ENCODE data around the gene FAM78B. TPM values are rescaled to one million over a fixed set of nuclear protein-coding genes. Genes with fewer than 3 reads are reported as not detected.

FAM78B gene, protein sequence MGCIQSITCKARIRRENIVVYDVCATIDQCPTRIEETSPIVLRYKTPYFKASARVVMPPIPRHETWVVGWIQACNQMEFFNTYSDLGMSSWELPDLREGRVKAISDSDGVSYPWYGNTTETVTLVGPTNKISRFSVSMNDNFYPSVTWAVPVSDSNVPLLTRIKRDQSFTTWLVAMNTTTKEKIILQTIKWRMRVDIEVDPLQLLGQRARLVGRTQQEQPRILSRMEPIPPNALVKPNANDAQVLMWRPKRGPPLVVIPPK
- 1.3 TPM for polyA plus RNA-seq (2013, experiment 1 of 2)
- polyA plus RNA-seq (2013, experiment 2 of 2), result 1.1 TPM

DNA sequence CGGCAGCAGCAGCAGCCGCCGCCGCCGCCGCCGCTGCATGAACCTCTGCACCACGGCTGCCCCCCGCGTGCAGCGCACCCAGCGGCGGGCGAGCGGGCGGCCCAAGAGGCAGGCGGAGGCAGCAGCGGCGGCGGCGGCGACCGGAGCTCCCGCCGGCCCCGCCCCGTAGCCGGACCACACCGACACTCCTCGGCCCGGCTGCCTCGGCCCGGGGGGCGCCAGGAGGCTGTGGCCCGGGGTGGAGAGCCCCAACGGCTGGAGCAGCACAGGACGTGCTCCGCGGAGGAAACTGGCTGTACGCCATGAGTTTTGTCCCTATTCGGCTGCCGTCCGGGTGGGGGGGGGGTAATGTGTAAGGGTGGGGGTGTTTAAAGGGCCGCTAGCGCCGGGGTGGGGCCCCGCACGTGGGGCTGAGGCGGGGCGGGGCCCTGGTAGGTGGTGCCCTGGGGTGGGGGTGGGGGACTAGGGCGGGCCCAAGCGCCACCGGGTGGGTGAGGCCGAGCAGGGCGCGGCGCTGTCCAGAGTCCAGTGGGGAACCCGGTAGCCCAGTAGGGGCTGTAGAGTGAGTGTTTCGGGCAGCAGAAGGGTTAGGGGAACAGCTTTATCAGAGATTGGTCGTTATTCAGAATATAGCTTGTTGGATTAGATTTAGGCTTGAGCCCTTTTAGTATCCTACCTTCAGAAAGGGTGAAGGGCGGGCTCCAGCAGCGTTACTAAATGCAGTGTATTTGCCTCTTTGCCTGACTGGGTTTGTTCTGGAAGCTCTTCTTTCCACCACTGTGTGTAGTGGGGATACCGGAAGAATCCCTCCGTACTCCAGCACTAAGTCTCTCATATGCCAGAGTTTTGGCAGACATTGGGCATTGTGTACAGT lies at the start of gene FAM78B:
TSS of gene FAM78B (minus strand) at position 304 of the 874 bp plus-strand sequence. CDS start 753 bp downstream, outside the sequence.
- no peaks in the 10 kb centered on the region for H3K36me3 ChIP-seq (ENCODE audit: control insufficient read depth, insufficient read depth, low read length)
- H3K27ac ChIP-seq (ENCODE audit: low read depth, low read length, severe bottlenecking), result no peak within 1 kb of the TSS
- peaks cover 7% of the 10 kb centered on the region for H3K4me1 ChIP-seq (ENCODE audit: control insufficient read depth, insufficient read depth, low read length, poor library complexity, severe bottlenecking)
- H3K9me3 ChIP-seq (ENCODE audit: control insufficient read depth, low read length), result no peaks in the 10 kb centered on the region
- peak within 1 kb of the TSS; percentile 46 for H3K4me3 ChIP-seq (ENCODE audit: extremely low read depth, insufficient read depth, low read length, poor library complexity, severe bottlenecking)
- 1 to 2% methylated on average over 31 of the region's 64 CpGs for WGBS, 2 experiments (ENCODE audit: insufficient coverage in 2 of 2)

DNA sequence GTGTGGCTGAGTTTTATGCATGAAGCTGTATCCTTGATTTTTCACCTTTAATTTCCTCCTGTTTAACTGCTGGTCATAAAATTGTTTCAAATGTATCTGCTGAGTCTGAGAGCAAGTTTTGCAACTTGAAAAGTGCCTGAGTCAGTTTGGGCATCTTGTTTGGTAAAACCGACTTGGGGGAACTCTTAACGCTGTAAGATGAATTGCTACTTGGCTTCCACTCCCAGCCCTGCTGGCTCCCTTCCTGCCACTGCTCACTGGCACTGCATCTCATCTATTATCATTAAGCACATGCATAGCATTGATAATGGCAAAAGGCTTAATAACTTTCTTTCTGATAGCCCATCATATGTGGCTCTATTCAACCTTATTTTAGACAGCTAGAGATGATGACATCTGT lies 35.7 kb upstream of the FAM78B start:
- Histone ChIP-seq H3K4me3 (ENCODE audit: extremely low read depth, insufficient read depth, low read length, poor library complexity, severe bottlenecking) (no peak overlapping the region), H3K27ac (ENCODE audit: low read depth, low read length, severe bottlenecking) (no peak overlapping the region), H3K4me1 (ENCODE audit: control insufficient read depth, insufficient read depth, low read length, poor library complexity, severe bottlenecking) (no peaks in the 10 kb centered on the region), H3K9me3 (ENCODE audit: control insufficient read depth, low read length) (no peaks in the 10 kb centered on the region), H3K36me3 (ENCODE audit: control insufficient read depth, insufficient read depth, low read length) (no peaks in the 10 kb centered on the region)
- no CpG with 5 or more reads among the region's 2 CpGs for WGBS, 2 experiments (ENCODE audit: insufficient coverage in 2 of 2)

DNA sequence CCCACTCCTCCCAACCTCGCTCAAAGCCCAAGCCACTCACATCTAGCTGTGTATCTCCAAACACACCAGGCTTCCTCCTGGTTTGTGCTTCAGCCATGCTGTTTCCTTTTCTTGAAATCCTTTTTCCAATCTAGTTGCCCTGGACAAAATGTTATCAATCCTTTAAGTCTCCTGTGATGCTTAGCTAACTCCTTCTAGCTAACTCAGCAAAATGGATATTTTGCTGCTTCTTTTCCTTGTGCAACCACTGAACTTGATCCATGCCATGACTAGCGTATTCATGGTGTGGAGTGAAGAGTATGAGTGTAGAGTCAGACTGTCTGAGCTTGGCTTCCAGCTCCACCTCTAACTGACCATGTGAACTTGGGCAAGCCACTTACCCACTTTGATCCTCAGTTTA lies 33.9 kb upstream of the FAM78B start:
- Histone ChIP-seq H3K4me1 (ENCODE audit: control insufficient read depth, insufficient read depth, low read length, poor library complexity, severe bottlenecking) (no peaks in the 10 kb centered on the region), H3K9me3 (ENCODE audit: control insufficient read depth, low read length) (no peaks in the 10 kb centered on the region), H3K36me3 (ENCODE audit: control insufficient read depth, insufficient read depth, low read length) (no peaks in the 10 kb centered on the region), H3K27ac (ENCODE audit: low read depth, low read length, severe bottlenecking) (no peak overlapping the region), H3K4me3 (ENCODE audit: extremely low read depth, insufficient read depth, low read length, poor library complexity, severe bottlenecking) (no peak overlapping the region)
- WGBS, 2 experiments (ENCODE audit: insufficient coverage in 2 of 2), result 95 to 100% methylated on average over 1 of the region's 2 CpGs

DNA sequence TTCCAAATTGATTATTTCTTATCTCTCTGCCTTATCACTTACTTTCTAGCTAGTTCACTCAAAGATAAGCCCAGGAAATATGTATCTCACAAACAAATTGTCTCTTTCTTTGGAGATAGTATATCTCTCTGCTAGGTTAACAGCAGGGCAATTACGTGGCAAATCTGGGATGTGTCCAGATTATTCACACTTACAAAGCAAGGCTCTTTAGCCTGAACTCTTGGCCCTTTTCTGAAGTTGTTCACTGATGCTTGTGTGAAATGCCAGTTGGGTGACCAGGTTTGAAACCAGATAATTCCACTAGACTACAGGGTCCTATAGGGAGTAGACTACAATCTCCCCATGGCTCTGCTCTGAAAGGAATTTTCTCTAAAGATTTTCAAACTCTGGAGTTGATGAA lies 30.8 kb upstream of the FAM78B start:
- Histone ChIP-seq H3K4me3 (ENCODE audit: extremely low read depth, insufficient read depth, low read length, poor library complexity, severe bottlenecking) (no peak overlapping the region), H3K36me3 (ENCODE audit: control insufficient read depth, insufficient read depth, low read length) (no peaks in the 10 kb centered on the region), H3K4me1 (ENCODE audit: control insufficient read depth, insufficient read depth, low read length, poor library complexity, severe bottlenecking) (no peaks in the 10 kb centered on the region), H3K27ac (ENCODE audit: low read depth, low read length, severe bottlenecking) (no peak overlapping the region), H3K9me3 (ENCODE audit: control insufficient read depth, low read length) (no peaks in the 10 kb centered on the region)
- WGBS, 2 experiments (ENCODE audit: insufficient coverage in 2 of 2), result no CpG with 5 or more reads among the region's 1 CpG

DNA sequence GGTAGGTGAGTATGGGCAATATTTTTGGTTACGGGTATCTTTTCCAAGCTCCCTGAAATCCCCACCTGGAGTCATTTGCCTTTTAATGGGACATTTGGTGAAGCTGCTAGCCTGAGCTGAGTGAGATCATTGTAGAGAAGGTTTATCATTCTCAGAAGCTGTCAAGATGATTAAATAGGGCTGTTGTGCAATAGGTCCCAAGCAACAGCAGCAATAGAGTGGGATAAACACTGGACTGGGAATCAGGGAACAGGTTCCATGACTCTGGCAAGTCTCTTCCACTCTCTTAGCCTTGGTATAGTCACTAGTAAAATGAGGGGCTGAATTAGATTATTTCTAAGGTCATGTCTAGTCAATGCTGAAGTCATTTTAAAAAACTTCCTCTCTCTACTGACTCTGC lies 30.3 kb upstream of the FAM78B start:
- H3K4me1 ChIP-seq (ENCODE audit: control insufficient read depth, insufficient read depth, low read length, poor library complexity, severe bottlenecking), result no peaks in the 10 kb centered on the region
- no peaks in the 10 kb centered on the region for H3K9me3 ChIP-seq (ENCODE audit: control insufficient read depth, low read length)
- no peak overlapping the region for H3K27ac ChIP-seq (ENCODE audit: low read depth, low read length, severe bottlenecking)
- no peaks in the 10 kb centered on the region for H3K36me3 ChIP-seq (ENCODE audit: control insufficient read depth, insufficient read depth, low read length)
- H3K4me3 ChIP-seq (ENCODE audit: extremely low read depth, insufficient read depth, low read length, poor library complexity, severe bottlenecking), result no peak overlapping the region
- no CpG with 5 or more reads among the region's 1 CpG for WGBS, 2 experiments (ENCODE audit: insufficient coverage in 2 of 2)

DNA sequence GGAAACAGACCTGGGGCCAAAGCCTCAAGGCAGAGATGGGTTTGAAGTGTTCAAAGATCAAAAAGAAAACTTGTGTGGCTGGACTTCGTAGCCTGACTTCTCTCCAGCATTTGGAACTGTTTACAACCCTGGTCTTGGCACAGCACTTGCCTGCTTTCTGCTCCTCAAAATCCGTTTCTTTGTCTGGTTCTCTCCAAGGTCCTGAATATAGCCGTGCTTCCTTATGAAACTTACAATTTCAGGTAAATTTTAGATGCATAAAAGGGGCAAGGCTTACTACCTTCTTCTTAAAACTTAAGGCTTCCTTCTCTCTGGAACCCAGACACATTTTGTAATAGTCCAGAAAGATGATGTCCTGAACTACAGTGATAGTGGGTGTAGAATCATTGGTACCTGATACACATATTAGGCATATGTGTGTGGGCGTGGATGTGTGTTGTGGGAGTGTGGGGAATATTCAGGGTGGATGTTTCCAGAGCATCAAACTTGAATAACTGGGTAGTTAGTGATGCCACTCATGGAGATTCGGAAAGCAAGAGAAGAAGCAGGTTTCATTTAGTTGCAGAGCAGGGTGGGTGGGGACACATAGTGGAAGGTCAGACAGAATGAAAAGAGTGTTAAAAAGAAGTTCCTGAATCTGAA lies 26.4 kb upstream of the FAM78B start:
- 71 to 72% methylated on average over 4 to 5 of the region's 5 CpGs for WGBS, 2 experiments (ENCODE audit: insufficient coverage in 2 of 2)
- Histone ChIP-seq H3K36me3 (ENCODE audit: control insufficient read depth, insufficient read depth, low read length) (no peaks in the 10 kb centered on the region), H3K4me3 (ENCODE audit: extremely low read depth, insufficient read depth, low read length, poor library complexity, severe bottlenecking) (no peak overlapping the region), H3K27ac (ENCODE audit: low read depth, low read length, severe bottlenecking) (no peak overlapping the region), H3K4me1 (ENCODE audit: control insufficient read depth, insufficient read depth, low read length, poor library complexity, severe bottlenecking) (peaks cover 11% of the 10 kb centered on the region), H3K9me3 (ENCODE audit: control insufficient read depth, low read length) (no peaks in the 10 kb centered on the region)

DNA sequence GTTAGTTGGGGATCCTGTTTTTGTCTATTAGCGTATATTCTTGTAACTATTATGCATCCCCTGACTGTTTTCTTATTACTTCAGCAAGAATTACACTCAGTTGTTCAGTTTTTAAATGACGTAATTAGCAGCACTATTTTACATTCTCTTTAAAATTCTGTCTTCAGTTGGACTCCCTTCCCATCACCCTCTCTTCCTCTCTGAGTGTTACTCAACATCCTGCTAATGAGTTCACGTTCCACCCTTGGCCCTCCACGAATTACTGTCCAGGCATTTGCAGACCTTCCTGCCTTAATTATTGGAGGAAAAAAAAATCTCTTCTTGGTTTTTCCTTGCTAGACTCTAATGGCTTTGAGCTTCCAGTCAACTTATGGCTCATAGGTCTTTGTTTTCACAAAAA lies 23.6 kb upstream of the FAM78B start:
- WGBS, 2 experiments (ENCODE audit: insufficient coverage in 2 of 2), result 88 to 93% methylated on average over 1 to 3 of the region's 4 CpGs
- H3K36me3 ChIP-seq (ENCODE audit: control insufficient read depth, insufficient read depth, low read length), result no peaks in the 10 kb centered on the region
- no peak overlapping the region for H3K27ac ChIP-seq (ENCODE audit: low read depth, low read length, severe bottlenecking)
- H3K4me3 ChIP-seq (ENCODE audit: extremely low read depth, insufficient read depth, low read length, poor library complexity, severe bottlenecking), result no peak overlapping the region
- H3K9me3 ChIP-seq (ENCODE audit: control insufficient read depth, low read length), result no peaks in the 10 kb centered on the region
- peaks cover 14% of the 10 kb centered on the region for H3K4me1 ChIP-seq (ENCODE audit: control insufficient read depth, insufficient read depth, low read length, poor library complexity, severe bottlenecking)

DNA sequence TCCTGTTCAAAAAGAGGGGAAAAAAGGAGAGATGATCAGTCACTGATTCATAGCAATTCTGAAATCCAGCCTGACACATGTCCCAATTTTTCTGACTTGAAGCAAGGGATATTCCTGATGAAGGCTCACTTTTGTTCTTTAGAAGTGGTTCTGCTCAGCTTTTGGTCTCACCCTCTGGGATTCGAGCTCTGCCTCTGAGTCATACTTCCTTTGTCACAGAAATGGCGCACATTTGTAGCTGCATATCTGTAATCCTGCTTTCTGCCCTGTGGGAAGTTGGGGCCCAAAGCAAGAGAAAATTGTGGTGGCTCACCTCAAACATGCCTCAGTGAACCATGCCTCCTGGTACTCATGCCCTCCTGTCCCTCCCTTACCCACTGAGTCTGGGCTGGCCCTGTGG lies 22.3 kb upstream of the FAM78B start:
- H3K9me3 ChIP-seq (ENCODE audit: control insufficient read depth, low read length), result no peaks in the 10 kb centered on the region
- peaks cover 24% of the 10 kb centered on the region for H3K4me1 ChIP-seq (ENCODE audit: control insufficient read depth, insufficient read depth, low read length, poor library complexity, severe bottlenecking)
- H3K36me3 ChIP-seq (ENCODE audit: control insufficient read depth, insufficient read depth, low read length), result no peaks in the 10 kb centered on the region
- WGBS, 2 experiments (ENCODE audit: insufficient coverage in 2 of 2), result 83% methylated on average over 2 of the region's 2 CpGs; no CpG with 5 or more reads in 1 of the 2 experiments
- no peak overlapping the region for H3K4me3 ChIP-seq (ENCODE audit: extremely low read depth, insufficient read depth, low read length, poor library complexity, severe bottlenecking)
- H3K27ac ChIP-seq (ENCODE audit: low read depth, low read length, severe bottlenecking), result peak overlapping the region; percentile 54

DNA sequence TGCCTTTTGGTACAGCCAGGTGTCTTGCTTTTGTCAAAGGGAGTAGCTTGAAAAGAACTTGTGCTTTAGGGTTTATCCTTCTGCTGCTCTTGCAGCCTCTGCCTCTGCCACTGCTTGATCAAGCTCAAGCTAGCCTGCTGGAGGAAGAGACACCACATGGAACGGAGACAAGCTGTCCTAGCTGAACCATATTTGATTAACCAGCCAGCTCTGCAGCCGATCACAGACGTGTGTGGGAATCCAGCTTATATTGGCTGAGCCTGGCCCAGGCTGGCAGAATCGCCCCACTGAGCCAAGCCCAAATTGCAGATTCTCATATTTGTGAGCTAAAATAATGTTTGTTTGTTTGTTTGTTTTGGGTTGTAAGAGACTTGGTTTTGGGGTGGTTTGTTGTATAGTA lies 18.7 kb upstream of the FAM78B start:
- peaks cover 24% of the 10 kb centered on the region for H3K4me1 ChIP-seq (ENCODE audit: control insufficient read depth, insufficient read depth, low read length, poor library complexity, severe bottlenecking)
- no peaks in the 10 kb centered on the region for H3K36me3 ChIP-seq (ENCODE audit: control insufficient read depth, insufficient read depth, low read length)
- 90 to 95% methylated on average over 3 of the region's 4 CpGs for WGBS, 2 experiments (ENCODE audit: insufficient coverage in 2 of 2)
- peak overlapping the region; percentile 11 for H3K27ac ChIP-seq (ENCODE audit: low read depth, low read length, severe bottlenecking)
- H3K4me3 ChIP-seq (ENCODE audit: extremely low read depth, insufficient read depth, low read length, poor library complexity, severe bottlenecking), result no peak overlapping the region
- no peaks in the 10 kb centered on the region for H3K9me3 ChIP-seq (ENCODE audit: control insufficient read depth, low read length)

DNA sequence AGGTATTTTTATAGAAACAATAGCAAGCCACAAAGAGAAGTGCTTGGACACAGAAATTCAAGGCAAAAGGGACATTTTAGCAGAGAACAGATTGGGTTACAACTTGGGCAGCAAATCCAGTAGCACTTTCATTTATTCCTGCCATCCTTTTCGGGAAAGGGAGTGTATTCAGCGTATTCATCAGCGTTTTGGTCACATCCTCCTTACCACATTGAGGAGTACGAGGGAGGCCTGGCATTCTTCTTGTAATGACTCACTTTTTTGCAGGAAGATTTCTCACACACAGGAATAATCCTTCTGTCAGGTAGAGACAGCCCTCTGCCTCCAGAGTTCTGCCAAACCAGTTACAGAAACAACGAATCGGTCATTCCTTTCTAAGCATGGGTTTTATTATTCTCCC lies 18.1 kb upstream of the FAM78B start:
- H3K4me3 ChIP-seq (ENCODE audit: extremely low read depth, insufficient read depth, low read length, poor library complexity, severe bottlenecking), result no peak overlapping the region
- peak overlapping the region; percentile 11 for H3K27ac ChIP-seq (ENCODE audit: low read depth, low read length, severe bottlenecking)
- no peaks in the 10 kb centered on the region for H3K9me3 ChIP-seq (ENCODE audit: control insufficient read depth, low read length)
- H3K4me1 ChIP-seq (ENCODE audit: control insufficient read depth, insufficient read depth, low read length, poor library complexity, severe bottlenecking), result peaks cover 24% of the 10 kb centered on the region
- WGBS, 2 experiments (ENCODE audit: insufficient coverage in 2 of 2), result 40 to 50% methylated on average over 1 to 4 of the region's 6 CpGs
- H3K36me3 ChIP-seq (ENCODE audit: control insufficient read depth, insufficient read depth, low read length), result no peaks in the 10 kb centered on the region

Data from mesodermal cell (in vitro differentiated cells).